ENCODE data around the gene TICRR.

GRCh38 chr15:89648106-89649012 lies 73.1 kb downstream of the TICRR start:
- no peak for TF ChIP-seq POLR2AphosphoS5 (IDR thresholded peaks at IDR 0.05)
- TF ChIP-seq POLR2A (IDR thresholded peaks at IDR 0.05), result no peak
- no peak for TF ChIP-seq CTCF (IDR thresholded peaks at IDR 0.05)

Measured in suprapubic skin (tissue), 4 donors.